HG02840 (cell line): ENCODE results near the gene HEATR5A.
"Not testable (repeated sequence)": the region's sequence is repeated elsewhere in the genome, so short reads cannot be mapped to it uniquely, and the experiment has no call there.

ENCODE experiments used
- ATAC-seq: cut with Tn5 transposase; IDR thresholded peaks from one replicate; pipeline ENCODE4 v1.9.1; 2021; ENCODE audit warnings: mild to moderate bottlenecking, moderate library complexity, moderate number of reproducible peaks; ENCODE audit not compliant: unreplicated experiment, low FRiP score

Gene HEATR5A

GRCh38 chr14:31261859-31262731 is 158.3 kb downstream of the HEATR5A start:
- no peak for ATAC-seq

DNA sequence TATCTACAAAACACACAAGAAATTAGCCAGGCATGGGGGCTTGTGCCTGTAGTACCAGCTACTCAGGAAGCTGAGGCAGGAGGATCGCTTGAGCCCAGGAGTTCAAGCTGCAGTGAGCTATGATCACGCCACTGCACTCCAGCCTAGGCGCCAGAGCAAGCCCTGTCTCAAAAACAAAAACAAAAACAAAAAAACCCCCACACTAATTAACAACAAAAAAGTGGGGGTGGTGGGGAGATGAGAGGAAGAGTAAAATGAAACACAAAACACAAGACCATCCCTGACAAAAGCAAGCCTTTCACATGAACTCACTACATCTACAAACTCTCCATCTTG is 158.9 kb downstream of the HEATR5A start:
- no peak for ATAC-seq

- ATAC-seq, result not testable (repeated sequence)
Observed at GRCh38 chr14:31259040-31259435, 161.3 kb downstream of the HEATR5A start.

DNA sequence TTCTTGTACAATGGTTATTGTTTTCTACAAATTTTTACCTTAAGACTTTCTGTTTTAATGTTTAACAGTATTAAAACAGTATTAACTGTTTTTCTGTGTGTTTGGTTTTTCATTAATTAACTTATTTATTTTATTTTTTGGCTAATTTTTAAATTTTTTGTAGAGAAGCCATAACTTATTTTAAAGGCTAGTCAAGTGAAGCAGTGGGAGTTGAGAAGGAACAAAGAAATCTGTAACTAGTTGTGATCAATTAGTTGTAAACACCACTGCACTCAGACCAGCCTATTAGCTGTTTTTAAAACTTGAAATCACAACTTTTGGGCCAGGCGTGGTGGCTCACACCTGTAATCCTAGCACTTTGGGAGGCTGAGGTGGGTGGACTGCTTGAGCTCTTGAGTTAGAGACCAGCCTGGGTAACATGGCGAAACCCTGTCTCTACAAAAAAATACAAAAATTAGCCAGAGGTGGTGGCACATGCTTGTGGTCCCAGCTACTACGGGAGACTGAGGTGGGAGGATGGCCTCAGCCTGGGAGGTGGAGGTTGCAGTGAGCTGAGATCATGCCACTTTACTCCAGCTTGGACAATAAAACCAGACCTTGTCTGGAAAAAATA is 161.8 kb downstream of the HEATR5A start:
- ATAC-seq, result no peak

DNA sequence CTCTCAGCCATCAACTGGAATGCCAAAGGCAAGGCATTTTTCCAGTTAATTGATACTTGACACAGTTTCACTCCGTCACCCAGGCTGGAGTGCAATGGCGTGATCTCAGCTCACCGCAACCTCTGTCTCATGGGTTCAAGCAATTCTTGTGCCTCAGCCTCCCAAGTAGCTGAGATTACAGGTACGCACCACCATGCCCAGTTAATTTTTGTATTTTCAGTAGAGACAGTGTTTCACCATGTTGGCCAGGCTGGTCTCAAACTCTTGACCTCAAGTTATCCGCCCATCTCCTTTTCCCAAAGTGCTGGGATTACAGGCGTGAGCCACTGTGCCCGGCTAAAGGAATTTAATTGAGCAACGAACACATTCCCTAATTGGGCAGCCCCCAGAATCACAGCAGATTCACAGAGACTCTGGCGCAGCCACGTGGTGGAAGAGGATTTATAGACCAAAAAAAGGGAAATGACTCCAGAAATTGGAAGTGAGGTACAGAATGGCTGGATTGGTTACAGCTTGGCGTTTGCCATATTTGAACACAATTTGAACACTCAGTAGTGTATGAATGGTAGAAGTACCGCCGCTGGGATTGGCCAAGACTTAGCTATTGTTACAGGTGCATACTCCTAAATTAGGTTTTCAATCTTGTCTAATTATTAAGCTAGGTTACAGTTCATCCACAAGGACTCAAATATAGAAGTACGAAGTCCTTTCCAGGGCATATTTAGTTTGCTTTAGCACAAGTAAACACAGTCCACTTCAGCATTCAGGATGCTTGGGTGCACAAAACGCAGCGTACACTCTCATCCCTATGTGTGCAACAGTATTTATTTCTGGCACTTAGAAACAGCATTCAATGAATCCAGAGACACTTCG is 162.6 kb downstream of the HEATR5A start:
- not testable (repeated sequence) for ATAC-seq

DNA sequence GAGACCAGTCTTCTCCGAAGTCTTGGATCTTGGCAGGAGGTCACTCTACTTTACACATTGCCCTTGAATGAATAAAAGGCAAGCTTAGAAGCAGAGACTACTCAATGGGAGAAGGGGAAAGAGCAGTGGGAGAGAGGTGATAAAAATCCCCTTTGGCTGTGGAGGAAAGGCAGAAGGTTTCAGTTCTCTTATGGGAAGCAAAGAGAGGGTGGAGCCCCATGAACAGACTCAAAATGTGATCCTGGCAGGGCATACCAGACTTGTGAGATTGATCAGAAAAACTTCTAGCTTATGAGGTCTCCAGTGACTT is 163.2 kb downstream of the HEATR5A start:
- no peak for ATAC-seq

DNA sequence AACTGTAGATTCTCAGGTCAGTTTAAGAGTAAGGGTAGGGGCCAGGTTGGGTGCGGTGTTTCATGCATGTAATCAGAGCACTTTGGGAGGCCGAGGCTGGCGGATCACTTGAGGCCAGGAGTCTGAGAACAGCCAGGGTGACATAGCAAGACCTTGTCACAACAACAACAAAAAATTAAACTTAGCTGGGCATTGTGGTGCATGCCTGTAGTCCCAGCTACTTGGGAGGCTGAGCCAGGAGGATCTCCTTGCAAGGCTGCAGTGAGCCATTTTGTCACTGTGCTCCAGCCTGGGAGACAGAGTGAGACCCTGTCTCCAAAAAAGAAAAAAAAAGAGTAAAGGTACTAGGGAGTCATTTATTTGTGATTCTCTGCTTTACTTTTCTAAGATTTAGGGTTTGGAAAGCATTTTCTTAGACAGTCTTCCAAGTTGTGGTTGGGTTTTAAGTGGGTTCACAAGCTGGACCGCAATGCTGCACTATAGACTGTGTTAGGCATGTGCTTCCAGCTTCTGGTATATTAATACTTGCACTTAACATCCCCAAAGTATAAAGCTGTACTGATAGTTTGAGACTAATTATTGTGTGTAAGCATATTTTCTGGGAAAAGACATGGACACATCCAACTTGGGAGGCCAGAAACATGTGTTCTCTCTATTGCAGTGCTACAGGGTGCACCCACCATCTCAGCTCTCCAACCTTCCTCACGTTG is 163.7 kb downstream of the HEATR5A start:
- no peak for ATAC-seq

DNA sequence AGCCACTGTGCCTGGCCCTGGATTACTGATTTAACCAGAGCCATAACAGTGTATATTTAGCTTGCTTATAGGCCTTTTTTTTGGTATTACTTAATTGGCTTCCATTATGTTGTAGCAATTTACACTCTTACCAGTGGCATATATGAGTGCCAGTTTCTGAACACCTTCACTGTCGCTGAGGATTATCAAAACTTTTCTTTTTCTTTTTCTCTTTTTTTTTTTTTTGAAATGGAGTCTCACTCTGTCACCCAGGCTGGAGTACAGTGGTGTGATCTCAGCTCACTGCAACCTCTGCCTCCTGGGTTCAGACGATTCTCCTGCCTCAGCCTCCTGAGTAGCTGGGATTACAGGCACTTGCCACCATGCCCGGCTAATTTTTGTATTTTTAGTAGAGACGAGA is 164.4 kb downstream of the HEATR5A start:
- ATAC-seq, result not testable (repeated sequence)

GRCh38 chr14:31255286-31255685 is 165.1 kb downstream of the HEATR5A start:
- ATAC-seq, result no peak

DNA sequence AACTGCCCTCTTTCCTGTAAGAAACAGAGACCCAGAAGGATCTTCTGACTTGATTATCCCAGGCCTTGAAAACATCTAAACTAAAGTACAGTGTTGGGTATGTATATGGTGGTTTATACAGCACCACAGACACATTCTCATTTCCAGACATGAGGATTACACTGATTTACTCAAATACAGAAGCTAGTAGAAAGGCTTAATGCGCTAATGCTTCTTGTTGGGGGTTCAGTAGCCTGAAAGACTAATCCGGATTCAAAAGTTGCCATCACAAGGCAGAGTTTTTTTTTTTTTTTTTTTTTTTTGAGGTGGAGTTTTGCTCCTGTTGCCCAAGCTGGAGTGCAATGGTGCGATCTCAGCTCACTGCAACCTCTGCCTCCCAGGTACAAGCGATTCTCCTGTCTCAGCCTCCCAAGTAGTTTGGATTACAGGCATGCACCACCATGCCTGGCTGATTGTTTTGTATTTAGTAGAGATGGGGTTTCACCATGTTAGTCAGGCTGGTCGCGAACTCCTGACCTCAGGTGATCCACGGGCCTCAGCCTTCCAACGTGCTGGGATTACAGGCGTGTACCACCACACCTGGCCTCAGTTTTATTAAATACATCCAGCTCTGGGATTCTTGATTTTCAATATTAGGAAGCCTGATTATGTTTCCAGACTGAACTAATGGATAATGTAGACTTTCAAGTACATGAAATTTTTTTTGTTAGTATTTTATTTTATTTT is 166.4 kb downstream of the HEATR5A start:
- no peak for ATAC-seq

- no peak for ATAC-seq
Observed at GRCh38 chr14:31252865-31253264, 167.5 kb downstream of the HEATR5A start.

GRCh38 chr14:31251028-31251958 is 169.1 kb downstream of the HEATR5A start:
- ATAC-seq, result no peak

GRCh38 chr14:31244626-31245025 is 175.7 kb downstream of the HEATR5A start:
- ATAC-seq, result no peak

- ATAC-seq, result no peak
Observed at GRCh38 chr14:31243860-31244259, 176.5 kb downstream of the HEATR5A start.

DNA sequence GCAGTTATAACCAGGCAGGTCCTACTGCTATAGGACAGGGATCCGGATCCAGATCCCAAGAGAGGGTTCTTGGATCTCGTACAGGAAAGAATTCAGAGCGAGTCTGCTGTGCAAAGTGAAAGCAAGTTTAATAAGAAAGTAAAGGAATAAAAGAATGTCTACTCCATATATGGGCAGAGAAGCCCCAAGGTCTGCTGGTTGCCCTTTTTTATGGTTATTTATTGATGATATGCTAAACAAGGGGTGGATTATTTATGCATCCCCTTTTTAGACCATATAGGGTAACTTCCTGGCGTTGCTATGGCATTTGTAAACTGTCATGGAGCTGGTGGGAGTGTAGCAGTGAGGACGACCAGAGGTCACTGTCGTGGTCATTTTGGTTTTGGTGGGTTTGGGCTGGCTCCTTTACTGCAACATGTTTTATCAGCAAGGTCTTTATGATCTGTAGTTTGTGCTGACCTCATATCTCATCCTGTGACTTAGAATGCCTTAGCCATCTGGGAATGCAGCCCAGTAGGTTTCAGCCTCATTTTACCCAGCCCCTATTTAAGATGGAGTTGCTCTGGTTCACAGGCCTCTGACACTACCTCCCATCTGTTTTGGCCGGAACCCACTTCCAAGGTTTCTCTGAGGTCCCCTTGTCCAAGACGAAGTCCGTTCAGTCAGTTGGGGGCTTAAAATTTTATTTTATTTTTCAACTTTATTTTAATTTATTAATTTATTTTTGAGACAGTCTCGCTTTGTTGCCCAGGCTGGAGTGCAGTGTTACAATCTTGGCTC is 178.0 kb downstream of the HEATR5A start:
- ATAC-seq, result not testable (repeated sequence)
